NOMO-1 treated with dmso at 0.1 percent for 144 hours (cell line): ENCODE results near the gene PLCL1.
"Not testable (repeated sequence)": the region's sequence is repeated elsewhere in the genome, so short reads cannot be mapped to it uniquely, and the experiment has no call there.

ENCODE experiments used
- DNase-seq: peaks from one replicate; lab custom pipeline; 2025; ENCODE audit not compliant: unreplicated experiment; lab: John Stamatoyannopoulos, UW

PLCL1 gene

DNA sequence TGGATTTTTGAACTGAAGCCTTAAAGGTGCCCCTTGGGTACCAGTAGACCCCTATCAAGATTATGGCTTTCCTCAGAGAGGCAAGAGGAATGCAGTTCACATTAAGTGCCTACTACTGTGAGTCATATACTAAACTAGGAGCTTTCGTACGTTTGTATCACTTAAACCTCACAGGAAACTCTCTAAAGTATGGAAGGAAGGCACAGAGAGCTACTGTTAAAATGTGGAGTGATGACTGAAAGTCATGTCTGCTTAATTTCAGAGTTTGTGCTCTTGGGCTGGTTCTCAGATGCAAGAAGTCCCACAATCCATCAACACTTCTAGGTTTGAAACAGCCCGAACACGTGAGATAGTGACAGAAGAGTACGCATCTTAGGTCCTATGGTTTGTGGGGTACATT is 4.7 kb downstream of the PLCL1 start:
- no peak for DNase-seq

DNA sequence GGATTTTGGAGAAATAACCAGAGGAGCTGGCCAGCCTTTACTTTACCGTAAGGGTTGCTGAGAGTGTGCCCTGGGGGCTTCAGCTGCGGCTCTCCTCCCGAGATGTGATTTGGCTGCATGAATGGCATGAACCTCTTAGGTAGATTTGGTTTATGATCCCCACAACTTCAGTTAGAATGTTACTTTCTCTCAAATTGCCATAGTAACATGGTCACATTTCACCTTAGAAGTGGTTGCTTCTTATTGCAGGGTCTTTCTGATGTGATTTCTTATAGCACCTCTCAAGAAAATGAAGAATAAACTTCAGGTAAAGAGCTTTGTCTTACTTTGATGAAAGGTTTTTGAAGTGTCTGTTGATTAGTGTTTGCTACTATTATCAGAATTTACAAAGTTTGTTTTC is 5.6 kb downstream of the PLCL1 start:
- DNase-seq = no peak

- no peak for DNase-seq
Measured at GRCh38 chr2:197810491-197810890, 6.1 kb downstream of the PLCL1 start.

DNA sequence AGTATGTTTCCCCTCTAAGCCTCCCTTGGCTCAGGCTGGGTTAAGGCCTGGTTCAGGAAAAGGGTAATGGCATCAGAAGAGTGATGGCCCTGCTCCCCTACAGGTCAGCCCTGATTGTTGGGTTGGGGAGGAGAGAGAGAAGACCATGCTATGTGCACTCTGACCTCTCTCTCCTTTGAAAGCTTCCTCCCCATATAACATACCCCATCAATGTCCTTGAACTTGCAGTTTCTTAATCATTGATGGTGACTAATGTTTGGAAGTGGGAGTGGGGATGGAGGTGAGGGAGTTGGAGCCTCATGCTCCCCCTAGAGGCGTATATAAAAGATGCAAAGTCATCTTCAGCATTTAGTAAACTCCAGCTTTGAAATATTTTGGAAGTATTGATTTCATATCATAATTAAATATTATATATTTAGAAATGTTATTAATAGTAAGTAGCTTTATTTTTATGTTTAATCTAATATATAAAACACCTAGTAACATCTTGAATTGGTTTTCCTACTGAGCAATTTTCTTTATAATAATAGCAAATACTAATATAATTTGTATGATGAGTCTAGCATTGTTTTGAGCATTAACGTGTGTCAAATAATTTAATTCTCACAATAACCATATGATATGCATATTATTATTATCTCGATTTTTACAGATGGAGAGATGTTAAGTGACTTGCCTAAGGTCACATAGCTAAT is 8.8 kb downstream of the PLCL1 start:
- DNase-seq = peak; percentile 9

GRCh38 chr2:197814526-197814925 is 10.1 kb downstream of the PLCL1 start:
- no peak for DNase-seq

DNA sequence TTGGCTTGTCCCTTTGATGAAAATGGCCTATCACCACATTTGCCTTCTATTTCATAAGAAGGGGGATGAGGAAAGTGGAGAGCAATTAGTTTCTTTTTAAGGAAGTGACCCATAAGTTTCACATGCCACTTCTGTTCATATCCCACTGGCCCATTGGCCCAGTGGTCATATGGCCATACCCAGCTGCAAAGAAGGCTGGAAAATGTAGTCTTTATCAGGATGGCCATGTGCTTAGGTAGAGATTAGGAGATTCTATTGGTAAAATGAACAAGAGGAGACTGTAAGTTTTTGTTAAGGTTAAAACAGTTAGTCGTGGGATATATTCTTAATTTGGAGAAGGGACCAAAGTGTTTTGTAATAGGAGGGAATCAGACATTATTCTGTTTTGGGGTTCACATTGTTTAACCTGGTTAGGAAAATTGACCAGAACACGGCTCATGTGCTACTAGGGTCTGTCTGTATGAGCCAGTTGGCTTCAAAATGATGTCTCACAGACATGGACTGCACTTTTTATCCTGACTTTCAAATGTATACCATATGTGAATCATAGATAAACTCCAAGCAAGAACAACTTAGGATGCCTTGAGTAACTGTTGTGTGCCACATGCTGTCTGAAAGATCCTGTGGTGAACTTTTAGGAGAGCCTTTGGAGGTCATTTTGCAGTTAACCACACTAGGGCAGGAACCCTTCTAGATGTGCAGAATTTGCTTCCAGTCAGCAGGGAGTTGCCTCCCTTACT is 17.3 kb downstream of the PLCL1 start:
- DNase-seq = peak; percentile 64

- no peak for DNase-seq
Measured at GRCh38 chr2:197822333-197822732, 17.9 kb downstream of the PLCL1 start.

DNA sequence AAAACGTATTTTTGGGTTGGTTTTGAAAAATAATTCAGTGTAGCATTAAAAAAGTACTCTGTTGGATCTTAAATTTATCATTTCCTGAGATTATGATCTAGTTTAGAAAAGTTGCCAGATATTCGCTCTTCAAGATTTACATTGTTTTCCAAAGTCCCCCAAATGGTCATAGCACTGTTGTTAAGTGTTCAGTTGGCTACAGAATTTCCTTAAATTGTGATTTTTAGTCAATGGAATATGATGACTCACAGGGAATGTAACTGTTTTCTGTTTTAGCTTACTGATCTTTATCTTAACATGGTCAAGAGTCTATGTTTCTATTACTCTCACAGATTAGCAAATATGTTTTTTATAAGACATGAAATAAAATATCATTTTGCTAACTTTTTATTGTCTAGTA is 23.2 kb downstream of the PLCL1 start:
- no peak for DNase-seq

DNA sequence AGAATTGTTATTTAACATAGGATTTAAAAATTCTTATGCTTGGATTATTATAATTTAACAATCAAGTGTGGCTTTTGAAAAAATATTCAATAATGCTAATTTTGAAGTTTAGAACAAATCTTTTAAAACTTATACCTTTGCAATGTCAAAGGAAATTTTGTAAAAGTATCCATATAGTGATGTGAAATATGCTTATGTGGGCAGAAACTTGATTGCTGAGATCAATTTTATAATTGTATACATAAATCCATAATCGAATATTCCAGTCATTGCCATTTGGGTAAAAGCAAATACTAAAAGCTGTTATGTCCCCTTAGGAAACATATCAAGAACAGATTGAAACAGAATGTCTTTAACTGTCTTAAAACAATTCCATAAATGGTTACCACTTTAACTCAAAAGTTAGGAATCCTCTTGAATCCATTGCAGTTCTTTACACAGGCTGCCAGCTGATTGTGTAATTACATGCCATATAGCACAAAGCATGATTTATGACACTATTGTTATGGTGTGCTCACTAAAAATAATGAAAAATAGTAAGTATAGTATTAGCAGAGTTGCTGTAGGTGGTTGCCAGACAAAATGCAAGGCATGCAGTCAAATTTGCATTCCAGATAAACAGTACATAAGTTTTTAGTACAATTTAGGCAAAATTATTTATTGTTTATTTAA is 24.2 kb downstream of the PLCL1 start:
- no peak for DNase-seq

DNA sequence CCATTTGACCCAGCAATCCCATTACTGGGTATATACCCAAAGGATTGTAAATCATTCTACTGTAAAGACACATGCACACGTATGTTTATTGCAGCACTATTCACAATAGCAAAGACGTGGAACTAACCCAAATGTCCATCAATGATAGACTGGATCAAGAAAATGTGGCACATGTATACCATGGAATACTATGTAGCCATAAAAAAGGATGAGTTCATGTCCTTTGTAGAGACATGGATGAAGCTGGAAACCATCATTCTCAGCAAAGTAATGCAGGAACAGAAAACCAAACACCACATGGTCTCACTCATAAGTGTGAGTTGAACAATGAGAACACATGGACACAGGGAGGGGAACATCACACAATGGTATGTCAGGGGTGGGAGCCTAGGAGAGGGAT is 30.4 kb downstream of the PLCL1 start:
- DNase-seq = not testable (repeated sequence)

DNA sequence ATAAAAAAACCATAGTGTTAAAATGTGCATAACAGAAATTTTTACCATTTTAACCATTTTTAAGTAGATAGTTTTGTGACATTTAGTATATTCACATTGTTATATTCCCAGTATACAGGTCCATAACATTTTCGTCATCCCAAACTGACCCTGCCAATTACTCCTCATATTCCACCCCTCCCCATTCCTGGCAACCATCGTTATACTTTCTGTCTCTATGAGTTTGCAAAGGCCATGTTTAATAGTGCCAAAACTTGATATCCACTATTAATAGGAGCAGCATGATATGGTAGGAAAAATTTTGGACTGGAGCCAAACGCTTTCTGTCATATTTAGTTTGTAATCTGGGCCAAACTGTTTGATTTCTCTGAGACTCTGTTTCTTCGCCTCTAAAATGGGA is 30.9 kb downstream of the PLCL1 start:
- no peak for DNase-seq

- DNase-seq = peak; percentile 59
Measured at GRCh38 chr2:197838036-197838435, 33.6 kb downstream of the PLCL1 start.

- DNase-seq = no peak
Measured at GRCh38 chr2:197838579-197838978, 34.2 kb downstream of the PLCL1 start.

- no peak for DNase-seq
Measured at GRCh38 chr2:197839327-197839726, 34.9 kb downstream of the PLCL1 start.

- DNase-seq = no peak
Measured at GRCh38 chr2:197839856-197840255, 35.5 kb downstream of the PLCL1 start.

- no peak for DNase-seq
Measured at GRCh38 chr2:197846128-197846527, 41.7 kb downstream of the PLCL1 start.

DNA sequence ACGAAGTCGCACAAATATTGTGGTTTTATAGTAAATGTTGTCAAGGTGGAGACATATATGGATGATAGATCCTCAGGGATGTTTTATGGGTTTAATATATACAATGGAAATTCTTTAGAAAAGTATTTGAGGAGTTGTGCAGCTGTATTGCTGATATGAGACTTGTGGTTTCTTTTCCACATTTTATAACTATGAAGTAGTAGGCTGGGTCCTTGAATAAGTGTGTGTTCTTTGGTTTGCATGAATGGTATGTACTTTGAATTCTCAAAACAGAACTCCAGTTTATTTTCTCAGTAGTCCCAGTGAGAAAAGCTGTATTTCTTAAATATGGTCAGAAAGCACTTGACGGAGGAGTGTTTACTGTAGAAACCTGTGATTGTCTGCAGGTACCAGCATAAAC is 42.4 kb downstream of the PLCL1 start:
- no peak for DNase-seq

GRCh38 chr2:197847651-197848401 is 43.4 kb downstream of the PLCL1 start:
- DNase-seq = no peak

- no peak for DNase-seq
Measured at GRCh38 chr2:197848602-197849001, 44.2 kb downstream of the PLCL1 start.

GRCh38 chr2:197850882-197851450 is 46.6 kb downstream of the PLCL1 start:
- DNase-seq = no peak

- no peak for DNase-seq
Measured at GRCh38 chr2:197851451-197851850, 47.1 kb downstream of the PLCL1 start.
